HG03159 (cell line): ENCODE measurements around the gene OSBPL8.
A peak's percentile ranks its signal among the peaks of the same experiment; 100 is the strongest.
"Not testable (repeated sequence)": the region's sequence is repeated elsewhere in the genome, so short reads cannot be mapped to it uniquely, and the experiment has no call there.

Experiments used
- ATAC-seq: cut with Tn5 transposase; IDR thresholded peaks from one replicate; pipeline ENCODE4 v1.9.1; 2021; ENCODE audit warnings: mild to moderate bottlenecking, moderate library complexity; ENCODE audit not compliant: unreplicated experiment

The OSBPL8 gene

GRCh38 chr12:76532520-76532919 is 27.1 kb downstream of the OSBPL8 start:
- ATAC-seq: no peak

DNA sequence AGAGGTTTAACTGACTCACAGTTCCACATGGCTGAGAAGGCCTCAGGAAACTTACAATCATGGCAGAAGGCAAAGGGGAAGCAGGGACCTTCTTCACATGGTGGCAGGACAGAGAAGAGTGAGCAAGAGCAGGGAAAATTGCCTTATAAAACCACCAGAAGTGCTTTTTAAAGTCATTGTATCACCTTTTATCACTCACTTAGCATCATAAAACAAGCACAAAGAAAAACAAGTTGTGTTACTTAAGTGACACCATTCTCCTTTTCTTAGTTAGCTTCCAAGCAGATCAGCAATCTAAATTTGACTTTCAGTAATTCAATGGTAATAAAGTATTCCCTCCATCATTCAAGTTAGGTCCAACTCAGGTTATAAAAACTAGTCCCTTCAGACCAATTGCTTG is 28.5 kb downstream of the OSBPL8 start:
- no peak for ATAC-seq

GRCh38 chr12:76530516-76530915 is 29.1 kb downstream of the OSBPL8 start:
- ATAC-seq: no peak

GRCh38 chr12:76529226-76529918 is 30.2 kb downstream of the OSBPL8 start:
- ATAC-seq: no peak

DNA sequence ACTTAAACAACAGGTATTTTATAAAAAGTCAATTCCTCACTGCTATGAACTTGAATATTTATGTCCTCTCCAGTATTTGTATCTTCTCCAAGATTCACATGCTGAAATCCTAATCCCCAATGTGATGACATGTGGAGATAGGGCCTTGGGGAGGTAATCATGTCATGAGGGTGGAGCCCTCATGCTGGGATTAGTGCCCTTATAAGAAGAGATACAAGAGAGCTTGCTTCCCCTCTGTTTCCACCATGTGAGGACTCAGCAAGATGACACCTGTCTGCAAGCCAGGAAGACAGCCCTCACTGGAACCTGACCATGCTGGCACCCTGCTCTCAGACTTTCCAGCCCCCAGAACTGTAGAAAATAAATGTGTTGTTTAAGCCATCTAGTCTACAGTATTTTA is 36.2 kb downstream of the OSBPL8 start:
- no peak for ATAC-seq

- ATAC-seq: no peak
Measured at GRCh38 chr12:76520348-76520747, 39.2 kb downstream of the OSBPL8 start.

DNA sequence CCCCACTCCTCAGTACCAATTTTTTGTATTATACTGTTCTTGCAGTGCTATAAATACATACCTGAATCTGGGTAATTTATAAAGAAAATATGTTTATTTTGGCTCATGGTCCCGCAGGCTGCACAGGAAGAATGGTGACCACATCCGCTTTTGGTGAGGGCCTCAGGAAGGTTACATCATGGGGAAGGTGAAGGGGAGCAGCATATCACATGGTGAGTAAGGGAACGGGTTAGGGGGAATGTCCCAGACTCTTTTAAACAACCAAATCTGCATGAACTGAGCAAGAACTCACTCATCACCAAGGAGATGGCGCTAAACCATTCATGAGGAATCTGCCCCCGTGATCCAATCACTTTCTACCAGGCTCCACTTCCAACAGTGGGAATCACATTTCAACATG is 40.0 kb downstream of the OSBPL8 start:
- ATAC-seq: no peak

GRCh38 chr12:76518699-76519098 is 40.9 kb downstream of the OSBPL8 start:
- no peak for ATAC-seq

DNA sequence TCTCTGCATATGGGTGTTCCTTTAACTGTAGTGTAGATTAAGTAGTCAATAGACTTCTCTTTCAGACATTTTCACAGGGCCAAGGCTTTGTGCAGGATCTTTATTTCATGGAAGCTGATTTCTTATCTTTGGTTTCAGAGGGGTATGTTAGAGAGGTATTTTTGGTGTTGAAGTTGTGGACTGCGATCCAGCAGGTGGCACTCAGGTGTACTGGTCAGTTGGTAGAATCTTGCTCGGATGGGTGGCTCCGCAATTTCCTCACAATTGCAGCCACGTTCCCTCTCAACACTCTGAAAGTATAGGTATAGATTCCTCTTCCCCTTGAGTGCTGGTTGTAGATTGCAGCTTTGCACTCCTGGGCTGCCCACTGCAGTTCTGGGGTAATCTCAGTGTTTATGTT is 44.3 kb downstream of the OSBPL8 start:
- no peak for ATAC-seq

GRCh38 chr12:76511116-76511716 is 48.4 kb downstream of the OSBPL8 start:
- ATAC-seq: peak; percentile 95

- ATAC-seq: no peak
Measured at GRCh38 chr12:76508128-76508980, 51.2 kb downstream of the OSBPL8 start.

DNA sequence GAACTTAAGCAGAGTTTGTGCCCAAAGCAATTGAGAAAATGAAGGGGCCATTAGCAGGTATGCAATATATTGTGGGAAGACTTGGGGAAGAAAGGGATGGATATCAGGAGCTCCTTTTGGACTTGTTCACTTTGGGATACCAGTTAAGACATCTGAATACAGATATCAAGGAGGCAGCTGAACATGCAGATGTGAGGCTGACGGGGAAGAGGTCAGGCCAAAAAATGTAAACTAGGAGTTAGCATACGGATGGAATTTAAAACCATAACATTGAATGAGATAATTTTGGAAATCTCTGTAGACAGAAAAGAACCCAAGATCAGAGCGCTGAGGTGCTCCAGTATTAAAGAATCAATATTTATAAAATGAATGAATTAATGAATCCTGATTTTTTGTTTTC is 53.4 kb downstream of the OSBPL8 start:
- ATAC-seq: no peak

DNA sequence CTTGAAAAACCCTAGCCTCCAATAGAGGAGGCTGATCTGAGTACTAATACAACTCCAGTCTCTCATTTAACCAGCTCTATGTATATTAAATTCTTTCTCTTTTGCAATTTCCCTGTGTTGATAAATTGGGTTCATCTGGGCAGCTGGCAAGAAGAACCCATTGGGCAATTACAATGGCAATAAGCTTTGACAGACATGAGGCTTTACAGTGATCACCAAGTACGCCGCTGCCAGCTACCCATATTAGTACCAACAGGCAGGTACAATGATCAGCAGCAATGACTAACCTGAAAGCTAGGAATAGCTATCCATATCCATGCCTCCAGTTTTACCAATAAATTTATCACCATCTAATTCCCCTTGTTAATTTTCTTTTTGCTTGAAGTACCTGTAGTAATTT is 54.5 kb downstream of the OSBPL8 start:
- ATAC-seq: no peak

DNA sequence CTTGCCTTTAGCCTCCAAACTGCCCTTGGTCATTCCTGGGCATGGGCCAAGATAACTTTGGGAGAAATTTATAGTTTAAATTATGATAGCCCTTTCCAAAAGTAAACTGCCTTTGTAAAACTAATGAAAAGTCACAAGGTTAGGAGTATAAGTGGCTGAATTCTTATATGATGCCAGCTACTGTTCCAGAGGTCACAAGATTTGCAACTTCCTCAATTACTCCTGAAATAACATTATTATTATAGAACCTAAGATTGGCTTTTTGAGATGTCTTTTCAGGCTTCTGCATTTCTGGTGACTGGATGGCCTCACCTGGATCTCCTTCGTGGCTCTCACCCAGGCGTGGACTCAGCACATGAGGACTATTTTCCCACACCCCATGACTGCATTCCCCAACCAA is 55.0 kb downstream of the OSBPL8 start:
- ATAC-seq: no peak

DNA sequence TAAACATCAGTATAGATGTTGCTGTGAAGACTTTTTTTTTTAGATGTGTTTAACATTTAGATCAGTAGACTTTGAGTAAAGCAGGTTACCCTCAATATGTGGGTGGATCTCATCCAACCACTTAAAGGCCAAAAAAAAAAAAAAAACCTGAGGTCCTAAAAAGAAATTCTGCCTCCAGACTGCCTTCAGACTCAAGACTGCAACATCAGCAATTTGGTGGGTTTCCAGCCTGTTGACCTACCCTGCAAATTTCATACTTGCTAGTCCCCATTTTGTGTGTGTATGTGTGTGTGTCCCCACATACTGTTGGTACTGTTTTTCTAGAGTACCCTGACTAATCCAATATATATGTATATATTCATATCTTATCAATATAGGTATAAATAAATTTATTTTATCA is 55.6 kb downstream of the OSBPL8 start:
- ATAC-seq: no peak

DNA sequence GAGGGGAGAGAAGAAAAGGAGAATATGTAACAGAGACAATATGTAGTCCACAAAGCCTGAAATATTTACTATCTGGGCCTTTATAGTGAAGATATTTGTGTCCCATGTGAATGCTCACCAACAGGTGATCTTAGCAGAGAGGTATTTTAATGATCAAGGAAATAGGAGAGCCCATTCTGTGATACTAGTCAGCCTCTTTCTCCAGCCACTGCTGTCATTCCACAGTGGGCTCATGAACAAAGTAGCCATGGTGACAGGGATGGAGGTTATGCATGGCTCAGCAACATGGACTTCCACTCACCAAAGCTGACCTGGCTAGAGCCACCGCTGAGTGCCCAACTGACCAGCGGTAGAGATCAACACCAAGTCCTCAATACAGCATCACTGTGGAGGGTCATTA is 58.2 kb downstream of the OSBPL8 start:
- no peak for ATAC-seq

DNA sequence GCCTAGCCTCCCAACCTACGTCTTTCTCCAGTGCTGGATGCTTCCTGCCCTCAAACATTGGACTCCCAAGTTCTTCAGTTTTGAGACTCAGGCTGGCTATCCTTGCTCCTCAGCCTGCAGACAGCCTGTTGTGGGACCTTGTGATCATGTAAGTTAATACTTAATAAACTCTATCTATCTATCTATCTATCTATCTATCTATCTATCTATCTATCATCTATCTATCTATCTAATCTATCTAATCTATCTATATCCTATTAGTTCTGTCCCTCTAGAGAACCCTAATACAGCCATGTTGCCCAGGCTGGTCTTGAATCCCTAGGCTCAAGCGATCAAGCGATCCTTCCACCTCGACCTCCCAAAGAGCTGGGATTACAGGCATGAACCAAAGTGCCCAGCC is 60.4 kb downstream of the OSBPL8 start:
- not testable (repeated sequence) for ATAC-seq

- no peak for ATAC-seq
Measured at GRCh38 chr12:76495556-76495955, 64.0 kb downstream of the OSBPL8 start.

GRCh38 chr12:76491292-76491691 is 68.3 kb downstream of the OSBPL8 start:
- ATAC-seq: no peak

GRCh38 chr12:76490763-76491162 is 68.8 kb downstream of the OSBPL8 start:
- no peak for ATAC-seq

DNA sequence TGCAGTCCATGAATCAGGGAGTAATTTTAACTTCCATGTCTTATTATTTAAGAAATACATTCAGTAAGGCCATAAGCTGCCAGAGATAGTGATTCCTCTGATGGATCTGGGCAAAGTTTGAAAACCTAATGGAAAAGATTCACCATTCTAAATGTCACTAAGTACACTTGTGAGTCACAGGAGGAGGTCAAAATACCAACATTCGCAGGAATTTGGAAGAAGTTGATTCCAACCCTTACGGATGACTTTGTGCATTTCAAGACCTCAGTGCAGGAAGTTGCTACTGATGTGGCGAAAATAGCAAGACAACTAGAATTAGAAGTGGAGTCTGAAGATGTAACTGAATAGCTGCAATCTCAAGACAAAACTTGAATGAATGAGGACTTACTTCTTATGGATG is 69.8 kb downstream of the OSBPL8 start:
- ATAC-seq: no peak

GRCh38 chr12:76486011-76486410 is 73.6 kb downstream of the OSBPL8 start:
- ATAC-seq: no peak
